Esophagus (tissue), 2 donors: ENCODE data around the gene PRDM9. TPM values are rescaled to one million over a fixed set of nuclear protein-coding genes. Genes with fewer than 3 reads are reported as not detected.
"Not testable (repeated sequence)": the region's sequence is repeated elsewhere in the genome, so short reads cannot be mapped to it uniquely, and the experiment has no call there.

ENCODE experiments used
- H3K27ac ChIP-seq, 2 donors: one replicate each; pipeline ENCODE4 v1.5.1; 2013; ENCODE audit warnings: low read depth in 2 of 2, mild to moderate bottlenecking in 2 of 2, inconsistent platforms in 1 of 2, low read length in 1 of 2, moderate library complexity in 1 of 2
- H3K27me3 ChIP-seq, 2 donors: one replicate each; pipeline ENCODE4 v1.6.1; 2013; ENCODE audit warnings: low read length in 2 of 2, control low read depth in 1 of 2, mild to moderate bottlenecking in 1 of 2; ENCODE audit not compliant: insufficient read depth in 2 of 2, control insufficient read depth in 1 of 2
- H3K36me3 ChIP-seq, 2 donors: one replicate each; pipeline ENCODE4 v1.6.1; 2013; ENCODE audit warnings: low read length in 1 of 2; ENCODE audit not compliant: control insufficient read depth in 2 of 2, insufficient read depth in 2 of 2
- H3K4me1 ChIP-seq, 2 donors: one replicate each; pipeline ENCODE4 v1.6.1; 2013; ENCODE audit warnings: low read length in 1 of 2; ENCODE audit not compliant: control insufficient read depth in 2 of 2, insufficient read depth in 2 of 2
- H3K4me3 ChIP-seq, 2 donors: one replicate each; pipeline ENCODE4 v1.5.1; 2013; ENCODE audit warnings: low read length in 2 of 2, mild to moderate bottlenecking in 2 of 2, low read depth in 1 of 2, moderate library complexity in 1 of 2
- H3K9me3 ChIP-seq, 2 donors: one replicate each; pipeline ENCODE4 v1.6.1; 2013; ENCODE audit warnings: mild to moderate bottlenecking in 2 of 2, low read depth in 1 of 2, low read length in 1 of 2, moderate library complexity in 1 of 2; ENCODE audit not compliant: control insufficient read depth in 2 of 2, insufficient read depth in 1 of 2
- WGBS, 2 donors: extraction: QIAGEN DNeasy Blood & Tissue Kit; methylation state at CpG; one replicate each; pipeline ENCODE4 v1.1.7; 2013; 5-methylcytosine and 5-hydroxymethylcytosine counted together
- polyA plus RNA-seq, 2 donors: library from polyadenylated mRNA; stranded (reverse); fragments of 200-250 nt; gene quantifications; one replicate each; pipeline ENCODE4 v1.2.3, GENCODE V29; 2013
- donor health status: healthy with polysubstance abuse.
- donor health status: Bipolar disorder and iron deficiency.

The PRDM9 gene
- polyA plus RNA-seq, 2 donors: not detected

- WGBS, 2 donors: 87 to 90% methylated on average over 2 of the region's 2 CpGs
- no peaks in the 10 kb centered on the region for H3K9me3 ChIP-seq
- H3K4me1 ChIP-seq: no peaks in the 10 kb centered on the region
- H3K27ac ChIP-seq: no peak overlapping the region
- no peaks in the 10 kb centered on the region for H3K27me3 ChIP-seq
- no peaks in the 10 kb centered on the region for H3K36me3 ChIP-seq
- no peak overlapping the region for H3K4me3 ChIP-seq
Measured at GRCh38 chr5:23483090-23483489, 24.3 kb upstream of the PRDM9 start.

GRCh38 chr5:23484096-23484495 is 23.3 kb upstream of the PRDM9 start:
- 74 to 80% methylated on average over 5 of the region's 5 CpGs for WGBS, 2 donors
- Histone ChIP-seq H3K36me3 (no peaks in the 10 kb centered on the region), H3K9me3 (no peaks in the 10 kb centered on the region), H3K27me3 (no peaks in the 10 kb centered on the region), H3K4me1 (no peaks in the 10 kb centered on the region), H3K27ac (no peak overlapping the region), H3K4me3 (no peak overlapping the region)

- H3K9me3 ChIP-seq, H3K4me1 ChIP-seq, H3K36me3 ChIP-seq, H3K27ac ChIP-seq, H3K4me3 ChIP-seq, H3K27me3 ChIP-seq: not testable (repeated sequence)
- 80 to 87% methylated on average over 2 of the region's 2 CpGs for WGBS, 2 donors
Measured at GRCh38 chr5:23486227-23486626, 21.2 kb upstream of the PRDM9 start.

GRCh38 chr5:23490993-23491392 is 16.4 kb upstream of the PRDM9 start:
- Histone ChIP-seq H3K27ac (no peak overlapping the region), H3K27me3 (no peaks in the 10 kb centered on the region), H3K4me1 (no peaks in the 10 kb centered on the region), H3K4me3 (no peak overlapping the region), H3K36me3 (no peaks in the 10 kb centered on the region), H3K9me3 (peaks cover 5 to 9% of the 10 kb centered on the region in 2 donors)
- 38 to 47% methylated on average over 1 of the region's 1 CpG for WGBS, 2 donors

- H3K27ac ChIP-seq: no peak overlapping the region
- peaks cover 2 to 9% of the 10 kb centered on the region in 2 donors for H3K9me3 ChIP-seq
- no peaks in the 10 kb centered on the region for H3K27me3 ChIP-seq
- 51% methylated on average over 1 of the region's 1 CpG for WGBS, 2 donors
- no peak overlapping the region for H3K4me3 ChIP-seq
- no peaks in the 10 kb centered on the region for H3K4me1 ChIP-seq
- no peaks in the 10 kb centered on the region for H3K36me3 ChIP-seq
Measured at GRCh38 chr5:23494558-23494957, 12.9 kb upstream of the PRDM9 start.

- peaks cover 2 to 11% of the 10 kb centered on the region in 2 donors for H3K9me3 ChIP-seq
- 85 to 89% methylated on average over 1 of the region's 1 CpG for WGBS, 2 donors
- no peak overlapping the region for H3K27ac ChIP-seq
- H3K4me3 ChIP-seq: no peak overlapping the region
- no peaks in the 10 kb centered on the region for H3K4me1 ChIP-seq
- no peaks in the 10 kb centered on the region for H3K36me3 ChIP-seq
- H3K27me3 ChIP-seq: no peaks in the 10 kb centered on the region
Measured at GRCh38 chr5:23496576-23496975, 10.8 kb upstream of the PRDM9 start.

GRCh38 chr5:23506329-23507236 is 826 bp upstream of the PRDM9 start:
- Histone ChIP-seq H3K4me3 (no peak overlapping the region), H3K4me1 (no peaks in the 10 kb centered on the region), H3K27ac (no peak overlapping the region), H3K9me3 (peaks cover 7 to 8% of the 10 kb centered on the region in 2 donors), H3K27me3 (no peaks in the 10 kb centered on the region), H3K36me3 (no peaks in the 10 kb centered on the region)
- 66 to 74% methylated on average over 23 of the region's 23 CpGs for WGBS, 2 donors

GRCh38 chr5:23510434-23510833 is 3.0 kb downstream of the PRDM9 start:
- H3K4me1 ChIP-seq, H3K4me3 ChIP-seq, H3K27me3 ChIP-seq, H3K36me3 ChIP-seq, H3K27ac ChIP-seq, H3K9me3 ChIP-seq: not testable (repeated sequence)
- 88 to 92% methylated on average over 5 of the region's 5 CpGs for WGBS, 2 donors

GRCh38 chr5:23522553-23522952 is 15.1 kb downstream of the PRDM9 start:
- Histone ChIP-seq H3K36me3 (no peaks in the 10 kb centered on the region), H3K27ac (no peak overlapping the region), H3K4me1 (no peaks in the 10 kb centered on the region), H3K4me3 (no peak overlapping the region), H3K27me3 (no peaks in the 10 kb centered on the region), H3K9me3 (no peaks in the 10 kb centered on the region)
- 85 to 87% methylated on average over 4 of the region's 4 CpGs for WGBS, 2 donors

GRCh38 chr5:23523031-23523430 is 15.6 kb downstream of the PRDM9 start:
- Histone ChIP-seq H3K4me1 (no peaks in the 10 kb centered on the region), H3K36me3 (no peaks in the 10 kb centered on the region), H3K27me3 (no peaks in the 10 kb centered on the region), H3K4me3 (no peak overlapping the region), H3K27ac (no peak overlapping the region), H3K9me3 (no peaks in the 10 kb centered on the region)
- 90 to 91% methylated on average over 1 of the region's 1 CpG for WGBS, 2 donors
